Neutrophil (primary cell): ENCODE data around the gene TMEM143.

Experiments used
- H3K27ac ChIP-seq: fragments of 200-600 bp; sonication (generic); 2 replicates; pipeline ENCODE4 v1.5.1; 2016; ENCODE audit warnings: mild to moderate bottlenecking, moderate library complexity
- H3K27me3 ChIP-seq: fragments of 200-600 bp; sonication (generic); 2 replicates; pipeline ENCODE4 v1.6.0; 2016; ENCODE audit warnings: mild to moderate bottlenecking
- H3K36me3 ChIP-seq: fragments of 200-600 bp; sonication (generic); 2 replicates; pipeline ENCODE4 v1.5.1; 2017
- H3K4me1 ChIP-seq, 2 experiments: fragments of 200-600 bp in 1 of 2; sonication (generic) in 1 of 2; 1 replicate in 1 of 2; 2 replicates in 1 of 2; pipeline versions ENCODE4 v1.5.1 to v1.6.1; 2013 to 2016; ENCODE audit warnings: low read depth in 1 of 2, low read length in 1 of 2, mild to moderate bottlenecking in 1 of 2, moderate library complexity in 1 of 2; ENCODE audit not compliant: control insufficient read depth in 1 of 2, insufficient read depth in 1 of 2
- H3K4me3 ChIP-seq, 2 experiments: fragments of 200-600 bp in 1 of 2; sonication (generic) in 1 of 2; 1 replicate in 1 of 2; 2 replicates in 1 of 2; pipeline ENCODE4 v1.5.1; 2013 to 2016; ENCODE audit warnings: low read depth in 1 of 2, low read length in 1 of 2, mild to moderate bottlenecking in 1 of 2, moderate library complexity in 1 of 2
- H3K9me3 ChIP-seq: fragments of 200-600 bp; sonication (generic); 2 replicates; pipeline ENCODE4 v1.5.1; 2016
- TF ChIP-seq, protein P1 (sequence below): fragments of 200-600 bp; sonication (generic); IDR thresholded peaks from 2 replicates; pipeline ENCODE4 v1.5.1; 2016; ENCODE audit warnings: antibody characterized with exemption

TMEM143 gene

DNA sequence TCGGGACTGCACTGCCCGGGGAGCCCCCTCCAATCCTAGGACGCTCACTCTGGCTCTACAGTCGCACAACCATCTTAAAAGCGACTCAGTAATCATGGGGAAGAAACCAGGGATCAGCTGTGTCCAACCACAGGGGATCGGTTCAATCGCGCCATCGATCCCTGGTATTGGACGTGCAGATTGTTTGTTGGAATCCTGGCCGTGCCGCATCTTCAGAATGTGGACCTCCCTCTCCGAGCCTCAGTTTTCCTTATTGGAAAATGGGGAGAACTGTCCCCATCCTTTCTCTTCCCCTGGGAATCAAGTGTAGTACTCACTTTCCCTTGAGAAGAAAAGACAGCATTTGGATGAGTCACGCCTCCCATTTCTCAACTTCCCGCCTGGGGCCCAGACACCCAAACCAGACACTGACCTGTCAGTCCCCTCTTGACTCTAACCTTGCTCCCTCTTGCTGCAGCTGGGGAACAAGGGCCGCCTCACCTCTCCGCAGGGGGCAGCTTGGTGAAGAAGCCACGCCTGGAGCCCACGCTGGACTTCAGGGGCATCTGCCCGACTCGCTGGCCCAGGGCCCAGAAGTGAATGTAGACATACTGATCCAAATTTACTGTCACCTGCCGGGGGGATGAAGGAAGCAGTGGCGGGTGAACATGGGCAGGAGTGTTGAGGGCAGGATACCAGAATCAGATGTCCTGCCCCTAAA, 20.7 kb downstream of the TMEM143 start:
- Histone ChIP-seq H3K36me3 (no peaks in the 10 kb centered on the region), H3K4me1 (peaks cover 4 to 5% of the 10 kb centered on the region in 2 experiments), H3K4me3 (no peak overlapping the region), H3K27me3 (no peaks in the 10 kb centered on the region), H3K9me3 (no peaks in the 10 kb centered on the region), H3K27ac (no peak overlapping the region)
- TF ChIP-seq, protein P1, sequence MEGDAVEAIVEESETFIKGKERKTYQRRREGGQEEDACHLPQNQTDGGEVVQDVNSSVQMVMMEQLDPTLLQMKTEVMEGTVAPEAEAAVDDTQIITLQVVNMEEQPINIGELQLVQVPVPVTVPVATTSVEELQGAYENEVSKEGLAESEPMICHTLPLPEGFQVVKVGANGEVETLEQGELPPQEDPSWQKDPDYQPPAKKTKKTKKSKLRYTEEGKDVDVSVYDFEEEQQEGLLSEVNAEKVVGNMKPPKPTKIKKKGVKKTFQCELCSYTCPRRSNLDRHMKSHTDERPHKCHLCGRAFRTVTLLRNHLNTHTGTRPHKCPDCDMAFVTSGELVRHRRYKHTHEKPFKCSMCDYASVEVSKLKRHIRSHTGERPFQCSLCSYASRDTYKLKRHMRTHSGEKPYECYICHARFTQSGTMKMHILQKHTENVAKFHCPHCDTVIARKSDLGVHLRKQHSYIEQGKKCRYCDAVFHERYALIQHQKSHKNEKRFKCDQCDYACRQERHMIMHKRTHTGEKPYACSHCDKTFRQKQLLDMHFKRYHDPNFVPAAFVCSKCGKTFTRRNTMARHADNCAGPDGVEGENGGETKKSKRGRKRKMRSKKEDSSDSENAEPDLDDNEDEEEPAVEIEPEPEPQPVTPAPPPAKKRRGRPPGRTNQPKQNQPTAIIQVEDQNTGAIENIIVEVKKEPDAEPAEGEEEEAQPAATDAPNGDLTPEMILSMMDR: no peak

DNA sequence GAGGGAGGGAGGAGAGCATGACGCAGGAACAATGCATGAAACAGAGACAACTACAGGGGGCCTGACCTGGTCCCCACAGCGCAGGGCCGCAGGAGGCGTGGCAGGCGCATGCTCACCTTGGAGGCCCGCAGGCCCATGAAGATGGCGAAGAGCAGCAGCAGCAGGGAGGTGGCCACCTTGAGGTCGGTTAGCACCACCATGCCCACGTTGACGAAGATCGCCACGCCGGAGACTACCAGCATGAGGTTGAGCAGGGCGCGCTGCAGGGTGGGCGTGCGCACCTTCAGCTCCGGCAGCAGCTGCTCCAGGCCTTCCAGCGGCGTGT, 21.4 kb downstream of the TMEM143 start:
- TF ChIP-seq, protein P1: no peak
- Histone ChIP-seq H3K36me3 (no peaks in the 10 kb centered on the region), H3K9me3 (no peaks in the 10 kb centered on the region)

DNA sequence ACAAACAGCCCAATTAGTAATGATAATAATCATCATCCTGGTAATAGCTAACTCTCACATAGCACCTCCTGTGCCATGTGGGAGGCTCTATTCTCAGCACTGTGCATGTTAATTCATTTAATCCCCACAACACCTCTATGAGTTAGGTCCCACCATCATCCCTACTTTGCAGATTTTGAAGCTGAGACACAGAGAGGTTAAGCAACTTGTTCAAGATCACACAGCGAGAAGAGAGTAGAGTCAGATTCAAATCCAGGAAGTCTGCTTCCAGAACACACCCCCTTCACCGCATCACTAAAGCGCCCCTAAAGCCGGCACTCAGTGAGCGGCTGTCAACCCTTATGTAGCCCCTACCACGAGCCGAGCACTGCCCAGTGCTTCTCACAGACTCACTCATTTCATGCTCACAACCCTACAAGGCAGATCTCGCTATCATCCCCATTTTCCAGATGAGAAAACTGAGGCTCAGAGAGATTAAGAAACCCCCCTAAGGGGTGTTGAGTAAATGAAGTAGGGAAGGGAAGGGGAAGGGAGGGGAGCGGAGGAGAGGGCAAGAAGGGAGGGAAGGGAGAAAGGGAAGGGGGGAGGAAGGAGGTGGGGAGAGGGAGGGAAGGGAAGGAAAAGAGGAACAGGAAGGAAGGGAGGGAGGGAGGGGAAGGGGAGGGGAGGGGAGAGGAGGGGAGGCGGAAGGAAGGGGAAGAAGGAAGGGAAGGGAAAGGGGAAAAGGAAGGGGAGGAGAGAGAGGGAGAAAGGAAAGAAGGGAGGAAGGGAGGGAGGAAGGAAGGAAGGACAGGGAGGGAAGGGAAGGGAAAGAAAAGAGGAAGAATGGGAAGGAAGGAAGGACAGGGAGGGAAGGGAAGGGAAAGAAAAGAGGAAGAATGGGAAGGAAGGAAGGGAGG, 22.0 kb downstream of the TMEM143 start:
- peak overlapping the region; percentile 20 for H3K27ac ChIP-seq
- no peaks in the 10 kb centered on the region for H3K27me3 ChIP-seq
- H3K36me3 ChIP-seq: no peaks in the 10 kb centered on the region
- TF ChIP-seq, protein P1: no peak
- H3K4me3 ChIP-seq: no peak overlapping the region
- H3K9me3 ChIP-seq: no peaks in the 10 kb centered on the region
- peaks cover 4 to 5% of the 10 kb centered on the region in 2 experiments for H3K4me1 ChIP-seq

More for the DNA sequence above, 21.4 kb downstream of the TMEM143 start:
- Histone ChIP-seq H3K4me3 (no peak overlapping the region), H3K27ac (peak overlapping the region; percentile 15), H3K4me1 (peaks cover 4 to 5% of the 10 kb centered on the region in 2 experiments), H3K27me3 (no peaks in the 10 kb centered on the region)

DNA sequence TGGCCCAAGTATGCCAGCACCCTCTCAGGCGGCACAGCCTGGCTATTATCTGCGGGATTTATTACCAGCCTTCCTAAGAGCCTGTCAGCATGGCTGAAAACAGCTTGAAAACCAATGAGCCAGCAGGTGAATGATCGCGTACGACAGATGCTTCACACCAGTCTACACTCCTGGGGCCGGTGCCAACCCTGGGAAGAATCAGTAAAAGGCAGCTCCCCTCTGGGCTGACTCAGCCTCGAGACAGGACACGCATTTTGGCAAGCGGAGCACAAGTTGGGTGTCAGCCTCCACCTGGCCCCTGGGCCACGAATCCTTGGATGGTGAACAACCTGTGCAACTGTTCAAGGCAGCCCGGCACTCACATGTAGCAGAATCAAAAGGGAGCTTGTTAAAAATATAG, 22.7 kb downstream of the TMEM143 start:
- Histone ChIP-seq H3K4me3 (no peak overlapping the region), H3K27ac (peak overlapping the region; percentile 5), H3K36me3 (no peaks in the 10 kb centered on the region), H3K4me1 (peaks cover 4 to 5% of the 10 kb centered on the region in 2 experiments), H3K27me3 (no peaks in the 10 kb centered on the region), H3K9me3 (no peaks in the 10 kb centered on the region)
- TF ChIP-seq, protein P1: no peak

DNA sequence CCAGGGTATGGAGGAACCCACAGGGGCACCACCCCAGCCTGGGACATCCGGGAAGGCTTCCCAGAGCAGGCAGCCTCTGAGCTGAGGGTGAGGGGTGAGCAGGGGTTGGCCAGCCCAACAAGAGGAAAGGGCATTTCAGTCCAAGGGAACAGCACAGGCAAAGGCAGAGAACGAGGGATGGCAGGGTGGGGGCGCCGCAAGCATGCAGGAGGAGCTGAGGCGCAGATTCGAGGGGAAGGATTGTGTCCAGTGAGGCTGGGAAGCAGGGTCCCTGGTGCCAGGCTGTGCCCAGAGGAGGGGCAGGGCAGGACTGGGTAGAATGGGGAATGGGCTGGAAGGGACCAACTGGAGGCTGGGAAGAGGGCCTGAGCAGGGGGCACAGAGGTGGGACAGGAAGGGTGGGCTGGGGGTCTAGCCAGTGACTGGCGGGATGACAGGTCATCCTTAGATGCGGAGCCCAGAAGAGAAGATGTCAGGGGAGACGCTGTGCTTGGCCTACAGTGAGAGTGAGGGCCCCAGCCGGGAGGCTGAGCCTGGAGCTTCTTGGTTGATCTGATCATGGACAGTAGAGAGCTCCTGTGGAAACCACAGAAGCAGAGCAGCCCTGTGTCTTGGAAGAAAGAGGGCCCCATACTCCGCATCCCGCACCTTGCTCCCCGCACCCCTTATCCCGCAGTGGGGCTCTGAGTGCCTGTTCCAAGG, 24.8 kb downstream of the TMEM143 start:
- peaks cover 7 to 9% of the 10 kb centered on the region in 2 experiments for H3K4me1 ChIP-seq
- TF ChIP-seq, protein P1: no peak
- no peak overlapping the region for H3K27ac ChIP-seq
- H3K9me3 ChIP-seq: no peaks in the 10 kb centered on the region
- no peak overlapping the region for H3K4me3 ChIP-seq
- H3K36me3 ChIP-seq: no peaks in the 10 kb centered on the region
- no peaks in the 10 kb centered on the region for H3K27me3 ChIP-seq
